RPMI8226 (cell line): ENCODE data around the gene GFPT1.

ENCODE experiments used
- DNase-seq: peaks from one replicate; pipeline ENCODE4 v3.0.0-alpha.2; 2015

GFPT1 gene

DNA sequence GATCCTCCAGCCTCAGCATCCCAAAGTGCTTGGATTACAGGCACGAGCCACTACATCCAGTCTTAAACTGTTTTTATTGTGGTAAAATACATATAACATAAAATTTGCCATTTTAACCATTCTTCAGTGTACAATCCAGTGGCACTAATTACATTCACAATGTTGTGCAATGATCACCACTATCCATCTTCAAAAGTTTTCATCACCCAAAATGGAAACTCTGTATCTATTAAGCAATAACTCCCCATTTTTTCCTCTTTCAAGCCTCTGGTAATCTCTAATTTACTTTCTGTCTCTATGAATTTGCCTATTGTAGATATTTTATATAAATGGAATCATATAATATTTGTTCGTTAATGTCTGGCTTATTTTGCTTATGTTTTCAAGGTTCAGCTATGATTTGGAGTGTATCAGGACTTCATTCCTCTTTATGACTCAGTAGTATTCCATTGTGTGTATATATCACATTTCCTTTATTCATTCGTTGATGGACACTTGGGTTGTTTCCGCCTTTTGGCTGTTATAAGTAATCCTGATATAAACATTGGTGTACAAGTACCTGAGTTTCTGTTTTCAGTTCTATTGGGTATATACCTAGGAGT is 71.8 kb downstream of the GFPT1 start:
- DNase-seq, result no peak

GRCh38 chr2:69311024-69311416 is 76.0 kb downstream of the GFPT1 start:
- no peak for DNase-seq

DNA sequence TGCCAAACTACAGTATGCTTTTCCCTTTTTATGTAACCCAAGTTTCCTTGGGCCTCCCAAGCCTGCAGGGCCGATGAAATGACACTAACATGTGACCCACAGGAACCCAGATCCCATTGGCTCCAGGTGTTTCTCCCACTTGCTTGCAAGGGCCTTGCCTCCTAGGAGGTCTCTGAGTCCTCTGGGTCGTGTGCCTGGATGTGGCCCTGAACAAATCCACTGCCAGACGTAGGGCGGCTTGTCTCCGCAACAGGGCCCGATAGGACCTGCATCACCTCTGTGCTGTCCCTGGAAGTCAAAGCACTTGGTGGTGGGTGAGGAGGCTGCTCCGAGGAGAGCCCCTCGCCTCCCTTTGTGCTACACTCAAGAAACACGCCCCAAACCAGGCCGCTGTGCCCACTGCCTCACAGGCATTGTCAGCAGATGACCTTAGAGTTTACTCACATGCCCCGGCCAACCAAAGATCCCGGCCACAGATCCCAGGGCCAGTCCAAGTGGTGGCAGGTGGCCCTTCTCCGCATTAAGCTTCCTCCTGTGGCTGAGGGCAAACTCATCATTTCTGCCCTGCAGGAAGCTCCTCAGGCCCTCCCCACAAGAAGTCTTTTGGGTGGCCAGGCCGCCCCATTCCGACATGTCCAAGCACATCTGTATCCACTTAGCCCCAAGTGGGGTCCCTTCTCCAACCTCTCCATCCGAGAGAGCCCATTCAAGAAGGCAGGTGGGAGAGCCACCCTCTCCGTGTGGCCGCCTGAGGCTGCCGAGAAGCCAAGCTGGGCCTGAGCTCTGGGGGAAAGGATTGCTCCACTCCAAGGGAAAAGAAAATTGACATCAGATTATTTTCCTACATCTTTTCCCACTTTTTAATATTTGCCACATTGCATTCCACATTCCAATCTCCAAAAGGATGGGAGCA is 76.7 kb downstream of the GFPT1 start:
- no peak for DNase-seq

DNA sequence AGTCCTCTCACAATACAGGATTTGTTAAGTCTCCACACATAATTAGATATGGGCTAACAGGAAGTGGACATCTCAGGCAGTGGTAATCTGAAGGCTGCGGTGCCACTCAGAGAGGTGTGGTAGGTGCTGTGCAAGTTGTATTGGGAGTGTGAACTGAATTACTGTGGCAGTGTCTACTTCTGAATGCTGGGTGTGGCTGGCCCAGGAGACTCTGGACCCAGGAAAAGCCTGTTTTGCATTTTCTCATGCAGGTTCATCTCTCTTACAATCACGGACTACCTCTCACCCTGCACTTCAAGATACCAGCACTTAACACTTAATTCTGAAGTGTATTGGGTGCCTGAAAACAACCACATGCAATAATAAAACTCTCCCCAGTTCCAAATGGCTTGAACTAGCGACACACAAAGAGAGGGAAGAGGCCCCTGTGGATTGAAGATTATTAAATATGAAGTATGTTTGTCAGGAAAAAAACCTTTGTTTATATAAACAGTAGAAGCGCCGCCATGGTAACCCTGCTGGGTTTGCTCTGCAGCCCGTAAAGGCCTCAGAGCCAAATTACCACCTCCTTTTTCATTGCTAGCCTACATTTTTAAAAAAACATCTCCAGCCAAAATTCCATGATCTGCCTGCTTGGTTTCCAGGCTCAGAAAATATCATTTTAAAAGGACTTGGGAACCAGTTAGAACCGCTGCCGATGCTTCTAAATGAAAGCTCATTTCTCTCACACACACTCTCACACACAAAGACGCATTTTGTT is 77.5 kb downstream of the GFPT1 start:
- no peak for DNase-seq

- no peak for DNase-seq
These were observed 78.7 kb downstream of the GFPT1 start for GRCh38 chr2:69308338-69308737.

DNA sequence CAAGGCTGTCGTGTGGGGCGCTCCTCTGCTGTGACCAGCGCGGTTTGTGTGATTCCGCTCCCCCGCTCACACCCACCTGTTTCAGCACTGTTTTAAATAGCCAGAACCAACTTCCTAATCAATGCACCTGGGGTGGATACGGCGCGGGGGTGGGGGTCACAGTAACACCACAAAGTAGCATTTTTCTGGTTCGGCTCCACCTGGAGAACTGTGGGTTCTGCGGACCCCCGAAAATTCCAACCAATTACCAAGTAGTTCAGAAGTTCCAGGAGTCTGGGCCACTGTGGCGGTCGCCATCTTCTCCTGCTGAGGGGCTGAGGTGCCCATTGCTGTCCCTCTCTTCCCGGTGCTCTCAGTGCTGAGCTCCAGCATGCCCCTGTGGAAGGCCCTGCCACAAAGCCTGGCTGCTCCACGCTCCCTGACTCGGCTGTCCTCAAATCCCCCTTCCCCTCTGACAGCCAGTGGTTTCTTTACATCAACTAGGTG is 79.4 kb downstream of the GFPT1 start:
- DNase-seq, result peak; percentile 73

- DNase-seq, result peak; percentile 70
These were observed 80.0 kb downstream of the GFPT1 start for GRCh38 chr2:69306822-69307578.

- DNase-seq, result no peak
These were observed 80.6 kb downstream of the GFPT1 start for GRCh38 chr2:69306393-69306821.

GRCh38 chr2:69305712-69306392 is 81.2 kb downstream of the GFPT1 start:
- no peak for DNase-seq

- no peak for DNase-seq
These were observed 81.9 kb downstream of the GFPT1 start for GRCh38 chr2:69305166-69305565.

- DNase-seq, result no peak
These were observed 82.4 kb downstream of the GFPT1 start for GRCh38 chr2:69304656-69305055.

- no peak for DNase-seq
These were observed 86.4 kb downstream of the GFPT1 start for GRCh38 chr2:69300650-69301049.

GRCh38 chr2:69299772-69300516 is 87.1 kb downstream of the GFPT1 start:
- no peak for DNase-seq

DNA sequence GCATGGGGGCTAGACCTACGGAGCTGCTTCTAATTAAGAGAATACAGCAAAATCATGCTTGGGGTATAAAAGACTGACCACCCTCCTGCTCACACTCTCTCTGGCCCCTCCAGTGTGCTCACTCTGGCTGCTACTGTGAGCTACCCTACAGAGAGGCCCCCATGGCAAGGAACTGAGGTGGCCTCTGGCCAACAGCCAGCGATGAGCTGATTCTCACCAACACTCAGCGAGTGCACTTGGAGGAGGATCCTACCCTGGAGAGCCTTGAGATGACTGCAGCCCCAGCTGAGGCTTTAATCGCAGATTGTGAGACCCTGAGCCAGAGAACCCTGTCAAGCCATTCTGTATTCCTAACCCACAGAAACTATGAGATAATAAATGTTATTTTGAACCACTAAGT is 88.2 kb downstream of the GFPT1 start:
- DNase-seq, result no peak

DNA sequence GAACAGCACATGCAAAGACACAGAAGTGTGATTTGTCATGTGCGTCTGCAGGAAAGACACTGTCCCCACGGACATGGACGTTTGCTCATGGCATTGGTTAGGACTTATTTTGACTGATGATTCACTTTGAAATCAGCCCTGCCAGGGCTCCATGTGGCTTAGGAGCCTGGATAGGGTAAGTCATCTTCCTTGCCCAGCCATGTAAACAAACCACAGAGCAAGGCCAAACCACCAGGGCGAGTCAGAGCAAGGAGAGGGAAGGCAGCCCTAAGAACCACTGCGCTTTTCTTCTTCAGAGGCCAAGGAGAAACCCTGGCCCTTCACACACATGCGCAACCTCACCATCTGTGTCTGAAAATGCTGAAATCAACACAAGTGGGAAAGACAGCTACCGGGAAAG is 88.8 kb downstream of the GFPT1 start:
- DNase-seq, result no peak

DNA sequence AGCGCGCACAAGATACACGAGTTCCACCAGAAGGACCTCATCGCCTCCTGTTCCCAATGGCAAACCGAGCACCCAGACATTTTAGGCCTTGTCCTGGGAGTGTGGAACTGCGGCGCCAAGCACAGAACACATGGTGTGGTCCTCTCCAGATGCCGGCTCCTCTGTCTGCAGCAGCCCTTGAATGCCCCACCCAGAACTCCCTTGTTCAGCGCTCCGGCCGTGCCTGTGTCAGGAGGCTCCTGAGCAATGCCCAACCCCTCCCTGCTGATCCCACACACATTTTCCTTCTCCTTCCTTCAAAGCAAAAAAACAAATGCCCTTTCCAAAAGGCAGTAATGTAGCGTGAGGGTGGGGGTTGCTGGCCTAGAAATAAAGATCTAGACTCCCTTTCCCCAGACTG is 89.8 kb downstream of the GFPT1 start:
- no peak for DNase-seq

DNA sequence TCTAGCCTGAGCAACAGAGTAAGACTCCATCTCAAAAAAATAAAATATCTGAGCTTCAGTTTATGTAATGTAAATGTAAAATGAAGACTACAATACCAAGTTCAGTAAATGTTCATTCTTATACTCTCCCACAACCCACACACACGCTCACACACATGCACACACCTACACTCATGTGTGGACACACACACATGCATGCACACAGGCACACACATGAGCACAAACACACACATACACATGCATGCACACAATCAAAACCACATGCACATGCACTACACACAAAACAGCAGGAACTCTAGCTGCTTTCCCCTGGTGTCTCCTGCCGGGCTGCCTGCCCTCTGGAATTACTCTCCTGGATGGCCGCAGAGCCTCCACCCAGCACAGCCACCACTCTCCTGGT is 90.6 kb downstream of the GFPT1 start:
- no peak for DNase-seq

DNA sequence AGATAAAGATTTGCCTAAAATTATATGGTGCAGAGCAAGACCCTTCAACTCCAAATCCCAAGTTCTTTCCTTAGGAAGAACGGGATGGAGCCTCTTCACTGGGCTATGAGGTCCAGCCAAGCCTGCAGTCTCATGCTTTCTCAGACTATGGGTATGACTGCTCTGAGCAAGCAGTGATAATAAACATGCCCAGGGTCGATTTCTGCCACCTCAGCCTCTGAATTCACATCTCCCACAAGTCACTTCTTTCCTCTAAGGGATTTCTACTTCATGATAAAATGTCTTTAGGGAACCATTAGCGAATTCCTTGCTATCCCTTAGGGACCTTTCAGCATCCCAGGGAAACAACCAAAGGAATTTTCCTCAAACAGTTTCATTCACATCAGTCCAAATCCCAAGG is 94.8 kb downstream of the GFPT1 start:
- DNase-seq, result no peak

- no peak for DNase-seq
These were observed 95.3 kb downstream of the GFPT1 start for GRCh38 chr2:69291721-69292120.

- no peak for DNase-seq
These were observed 95.9 kb downstream of the GFPT1 start for GRCh38 chr2:69291004-69291650.

GRCh38 chr2:69288429-69288828 is 98.6 kb downstream of the GFPT1 start:
- DNase-seq, result no peak
